ENCODE results near the gene SLC16A4. TPM values are rescaled to one million over a fixed set of nuclear protein-coding genes. Genes with fewer than 3 reads are reported as not detected.

Gene SLC16A4
- total and polyA plus RNA-seq, 2 experiments from 2014 or later = 0.94 to 1.6 TPM

DNA sequence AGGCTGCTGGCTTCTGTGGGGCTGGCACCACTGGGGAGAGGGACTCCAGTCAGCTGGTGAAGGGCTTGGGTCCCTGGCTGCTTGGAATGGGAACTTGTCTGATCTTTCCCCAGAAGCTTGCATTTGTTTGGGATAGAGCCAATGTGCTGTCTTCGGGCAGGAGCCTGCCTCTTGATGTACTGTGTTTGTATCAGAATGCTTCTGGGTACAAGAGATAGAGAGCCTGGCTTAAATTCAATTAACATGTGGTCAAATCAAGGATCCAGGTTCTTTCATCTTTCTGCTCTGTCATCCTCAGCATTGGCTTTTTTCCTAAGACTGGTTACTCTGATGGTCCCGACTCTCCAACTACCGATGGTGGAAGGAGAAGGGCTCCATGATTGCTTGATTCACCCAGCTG is 44.1 kb upstream of the SLC16A4 start:
- TF ChIP-seq EZH2phosphoT487 (IDR thresholded peaks at IDR 0.05; ENCODE audit: unreplicated experiment) (no peak), ZNF114 (CRISPR knock-in tag; IDR thresholded peaks at IDR 0.05) (no peak), CREB1 (CRISPR knock-in tag; IDR thresholded peaks at IDR 0.05; ENCODE audit: low read depth) (no peak), EZH2 (IDR thresholded peaks at IDR 0.05; ENCODE audit: low read depth, unreplicated experiment) (no peak)
- TF ChIP-seq, protein P1, sequence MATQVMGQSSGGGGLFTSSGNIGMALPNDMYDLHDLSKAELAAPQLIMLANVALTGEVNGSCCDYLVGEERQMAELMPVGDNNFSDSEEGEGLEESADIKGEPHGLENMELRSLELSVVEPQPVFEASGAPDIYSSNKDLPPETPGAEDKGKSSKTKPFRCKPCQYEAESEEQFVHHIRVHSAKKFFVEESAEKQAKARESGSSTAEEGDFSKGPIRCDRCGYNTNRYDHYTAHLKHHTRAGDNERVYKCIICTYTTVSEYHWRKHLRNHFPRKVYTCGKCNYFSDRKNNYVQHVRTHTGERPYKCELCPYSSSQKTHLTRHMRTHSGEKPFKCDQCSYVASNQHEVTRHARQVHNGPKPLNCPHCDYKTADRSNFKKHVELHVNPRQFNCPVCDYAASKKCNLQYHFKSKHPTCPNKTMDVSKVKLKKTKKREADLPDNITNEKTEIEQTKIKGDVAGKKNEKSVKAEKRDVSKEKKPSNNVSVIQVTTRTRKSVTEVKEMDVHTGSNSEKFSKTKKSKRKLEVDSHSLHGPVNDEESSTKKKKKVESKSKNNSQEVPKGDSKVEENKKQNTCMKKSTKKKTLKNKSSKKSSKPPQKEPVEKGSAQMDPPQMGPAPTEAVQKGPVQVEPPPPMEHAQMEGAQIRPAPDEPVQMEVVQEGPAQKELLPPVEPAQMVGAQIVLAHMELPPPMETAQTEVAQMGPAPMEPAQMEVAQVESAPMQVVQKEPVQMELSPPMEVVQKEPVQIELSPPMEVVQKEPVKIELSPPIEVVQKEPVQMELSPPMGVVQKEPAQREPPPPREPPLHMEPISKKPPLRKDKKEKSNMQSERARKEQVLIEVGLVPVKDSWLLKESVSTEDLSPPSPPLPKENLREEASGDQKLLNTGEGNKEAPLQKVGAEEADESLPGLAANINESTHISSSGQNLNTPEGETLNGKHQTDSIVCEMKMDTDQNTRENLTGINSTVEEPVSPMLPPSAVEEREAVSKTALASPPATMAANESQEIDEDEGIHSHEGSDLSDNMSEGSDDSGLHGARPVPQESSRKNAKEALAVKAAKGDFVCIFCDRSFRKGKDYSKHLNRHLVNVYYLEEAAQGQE (IDR thresholded peaks at IDR 0.05; ENCODE audit: unreplicated experiment) = no peak
- TF ChIP-seq, protein P2, sequence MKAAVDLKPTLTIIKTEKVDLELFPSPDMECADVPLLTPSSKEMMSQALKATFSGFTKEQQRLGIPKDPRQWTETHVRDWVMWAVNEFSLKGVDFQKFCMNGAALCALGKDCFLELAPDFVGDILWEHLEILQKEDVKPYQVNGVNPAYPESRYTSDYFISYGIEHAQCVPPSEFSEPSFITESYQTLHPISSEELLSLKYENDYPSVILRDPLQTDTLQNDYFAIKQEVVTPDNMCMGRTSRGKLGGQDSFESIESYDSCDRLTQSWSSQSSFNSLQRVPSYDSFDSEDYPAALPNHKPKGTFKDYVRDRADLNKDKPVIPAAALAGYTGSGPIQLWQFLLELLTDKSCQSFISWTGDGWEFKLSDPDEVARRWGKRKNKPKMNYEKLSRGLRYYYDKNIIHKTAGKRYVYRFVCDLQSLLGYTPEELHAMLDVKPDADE (IDR thresholded peaks at IDR 0.05) = no peak
- ATAC-seq (no peak), DNase-seq (ENCODE audit: low spot score) (no peak)
- no peaks in the 10 kb centered on the region for H3K9me3 Mint-ChIP-seq
- no peak overlapping the region for H3K4me3 ChIP-seq
- no peaks in the 10 kb centered on the region for H3K27me3 ChIP-seq (ENCODE audit: insufficient read depth)
- H3K9me2 ChIP-seq (ENCODE audit: insufficient read depth) = no peaks in the 10 kb centered on the region
- H3K79me2 ChIP-seq (replicated peaks; ENCODE audit: insufficient read depth) = no peaks in the 10 kb centered on the region
- no peaks in the 10 kb centered on the region for H3K36me3 ChIP-seq (ENCODE audit: insufficient read depth)
- peaks cover 14% of the 10 kb centered on the region for H3K4me1 ChIP-seq (ENCODE audit: insufficient read depth)
- H3F3A ChIP-seq (replicated peaks; ENCODE audit: low read depth) = no peaks in the 10 kb centered on the region
- H3K4me3 Mint-ChIP-seq = no peak overlapping the region
- no peak overlapping the region for H3K27ac ChIP-seq (ENCODE audit: low read depth)
- no peak overlapping the region for H3K4me2 ChIP-seq
- peaks cover 22% of the 10 kb centered on the region for H3K4me1 Mint-ChIP-seq
- H3K27me3 Mint-ChIP-seq (ENCODE audit: insufficient read depth, low read depth, poor library complexity) = peaks cover 15% of the 10 kb centered on the region
- H4K20me1 ChIP-seq (replicated peaks; ENCODE audit: insufficient read depth) = no peaks in the 10 kb centered on the region
- no peak overlapping the region for H2AFZ ChIP-seq
- H3K36me3 Mint-ChIP-seq (ENCODE audit: low read depth) = no peaks in the 10 kb centered on the region
- no peak overlapping the region for H3K27ac Mint-ChIP-seq

DNA sequence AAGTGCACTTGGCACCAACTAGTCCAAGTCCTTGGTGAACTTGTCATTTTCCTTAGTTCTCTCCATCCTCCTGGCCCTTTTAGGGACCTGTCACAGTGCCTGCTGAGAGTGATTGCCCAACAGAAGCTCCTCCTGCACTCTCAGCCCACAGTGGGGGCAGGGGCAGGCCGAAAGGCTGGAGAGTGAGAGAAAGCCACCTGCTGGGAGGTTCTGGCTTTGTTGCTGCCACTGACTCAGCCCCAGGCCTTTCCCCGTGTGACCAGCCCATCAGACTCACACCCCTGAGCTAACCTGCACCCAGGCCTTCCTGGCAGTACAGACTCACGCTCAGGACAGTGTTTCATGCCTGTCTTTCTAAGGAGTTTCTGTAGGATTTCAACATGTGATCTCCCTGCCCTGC is 43.0 kb upstream of the SLC16A4 start:
- H3K27me3 ChIP-seq (ENCODE audit: insufficient read depth) = no peaks in the 10 kb centered on the region
- peaks cover 15% of the 10 kb centered on the region for H3K27me3 Mint-ChIP-seq (ENCODE audit: insufficient read depth, low read depth, poor library complexity)
- H3K9me3 Mint-ChIP-seq = no peaks in the 10 kb centered on the region
- no peak overlapping the region for H3K4me3 ChIP-seq
- H3K4me3 Mint-ChIP-seq = no peak overlapping the region
- H3K4me2 ChIP-seq = peak overlapping the region; percentile 55
- TF ChIP-seq EZH2phosphoT487 (IDR thresholded peaks at IDR 0.05; ENCODE audit: unreplicated experiment) = no peak
- TF ChIP-seq ZNF331 (CRISPR knock-in tag; IDR thresholded peaks at IDR 0.05; ENCODE audit: low read depth) = no peak
- TF ChIP-seq, protein P3, sequence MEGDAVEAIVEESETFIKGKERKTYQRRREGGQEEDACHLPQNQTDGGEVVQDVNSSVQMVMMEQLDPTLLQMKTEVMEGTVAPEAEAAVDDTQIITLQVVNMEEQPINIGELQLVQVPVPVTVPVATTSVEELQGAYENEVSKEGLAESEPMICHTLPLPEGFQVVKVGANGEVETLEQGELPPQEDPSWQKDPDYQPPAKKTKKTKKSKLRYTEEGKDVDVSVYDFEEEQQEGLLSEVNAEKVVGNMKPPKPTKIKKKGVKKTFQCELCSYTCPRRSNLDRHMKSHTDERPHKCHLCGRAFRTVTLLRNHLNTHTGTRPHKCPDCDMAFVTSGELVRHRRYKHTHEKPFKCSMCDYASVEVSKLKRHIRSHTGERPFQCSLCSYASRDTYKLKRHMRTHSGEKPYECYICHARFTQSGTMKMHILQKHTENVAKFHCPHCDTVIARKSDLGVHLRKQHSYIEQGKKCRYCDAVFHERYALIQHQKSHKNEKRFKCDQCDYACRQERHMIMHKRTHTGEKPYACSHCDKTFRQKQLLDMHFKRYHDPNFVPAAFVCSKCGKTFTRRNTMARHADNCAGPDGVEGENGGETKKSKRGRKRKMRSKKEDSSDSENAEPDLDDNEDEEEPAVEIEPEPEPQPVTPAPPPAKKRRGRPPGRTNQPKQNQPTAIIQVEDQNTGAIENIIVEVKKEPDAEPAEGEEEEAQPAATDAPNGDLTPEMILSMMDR (conservative IDR thresholded peaks at IDR 0.05; ENCODE audit: low read depth in 2 of 2) = peak in 1 of 2 experiments; percentile 17; a peak in 1 of 4 replicates
- no peaks in the 10 kb centered on the region for H3K79me2 ChIP-seq (replicated peaks; ENCODE audit: insufficient read depth)
- H3K36me3 Mint-ChIP-seq (ENCODE audit: low read depth) = no peaks in the 10 kb centered on the region
- no peak overlapping the region for H3K27ac ChIP-seq (ENCODE audit: low read depth)
- DNase-seq (ENCODE audit: low spot score) = peak; percentile 80
- no peaks in the 10 kb centered on the region for H3K36me3 ChIP-seq (ENCODE audit: insufficient read depth)
- no peaks in the 10 kb centered on the region for H4K20me1 ChIP-seq (replicated peaks; ENCODE audit: insufficient read depth)
- H3K4me1 ChIP-seq (ENCODE audit: insufficient read depth) = peaks cover 14% of the 10 kb centered on the region
- ATAC-seq = peak; percentile 99
- H3K4me1 Mint-ChIP-seq = peaks cover 25% of the 10 kb centered on the region
- no peaks in the 10 kb centered on the region for H3K9me2 ChIP-seq (ENCODE audit: insufficient read depth)
- peak overlapping the region; percentile 93; the same call in 1 of the 2 replicates for H2AFZ ChIP-seq
- H3F3A ChIP-seq (replicated peaks; ENCODE audit: low read depth) = no peaks in the 10 kb centered on the region
- peak overlapping the region; percentile 30 for H3K27ac Mint-ChIP-seq

Data from GM23338 (cell line).